Sciatic nerve (tissue), 2 donors: ENCODE measurements around the gene GPR162. TPM values are rescaled to one million over a fixed set of nuclear protein-coding genes. Genes with fewer than 3 reads are reported as not detected.

Experiments
- ATAC-seq: fragments of 200-7000 bp; cut with Tn5 transposase; one replicate; pipeline ENCODE4 v1.9.1; 2020; ENCODE audit warnings: mild to moderate bottlenecking, moderate library complexity
- DNase-seq: peaks from one replicate; pipeline ENCODE4 v3.0.0-alpha.2; 2020; ENCODE audit warnings: low spot score
- intact Hi-C: fragments of 100-400 bp; cut with DNase I; formaldehyde crosslinking; loops from one replicate; pipeline ENCODE4 v1.14.2; 2022
- total RNA-seq: library from RNA; stranded (reverse); fragmentation: NEBNext Ultra II Directional; extraction: Animal tissue kit (Norgen Biotek cat#: 25700); gene quantifications from one replicate; pipeline ENCODE4 v1.2.1, GENCODE V29; 2021
- donor health status: DM: no; HTN: no; CAD: no.
- donor health status: DM: no; HTN: no; CAD: no.

The GPR162 gene
- total RNA-seq, result 4.5 TPM

DNA sequence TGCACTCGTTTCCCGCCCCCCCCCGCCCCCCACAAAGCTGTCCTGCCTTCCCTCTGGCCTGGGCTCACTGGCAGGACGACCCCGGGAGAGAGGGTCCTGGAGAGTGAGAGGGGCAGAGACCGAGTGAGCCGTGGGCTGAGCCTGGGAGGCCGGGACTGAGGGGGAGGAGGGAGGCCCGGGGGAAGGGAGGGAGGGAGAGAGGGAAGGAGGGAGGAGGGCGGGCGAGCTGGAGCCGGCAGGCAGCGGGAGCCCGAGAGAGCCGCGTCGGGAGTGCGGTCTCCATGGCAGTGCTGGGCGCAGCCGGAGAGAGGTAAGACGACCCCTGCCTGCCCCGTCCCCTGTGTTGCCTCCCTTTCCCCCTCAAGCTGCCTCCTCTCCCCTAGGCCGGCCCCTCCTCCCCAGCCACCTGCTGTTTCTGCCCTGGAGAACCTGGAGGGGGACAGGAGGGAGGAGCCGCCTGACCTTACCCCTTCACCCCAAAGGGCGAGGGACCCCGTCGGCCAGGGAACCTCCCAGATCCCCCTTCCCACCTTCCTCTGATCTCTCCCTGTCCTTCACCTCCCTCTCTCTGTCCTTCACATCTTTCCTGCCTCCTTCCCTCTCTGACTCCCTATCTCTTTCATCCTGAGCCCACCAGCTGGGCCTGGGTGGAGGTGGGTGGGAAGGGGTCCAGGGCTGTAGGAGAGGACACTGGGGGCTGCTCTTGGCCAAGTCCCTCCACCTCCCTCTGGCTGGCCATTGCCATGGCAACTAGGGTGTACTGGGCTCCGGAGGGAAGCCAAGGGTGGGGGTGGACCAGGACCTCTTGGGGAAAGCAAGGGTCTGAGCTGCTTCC, at the start of gene GPR162:
Gene GPR162 (plus strand): TSS at position 231 of the 835 bp plus-strand sequence. CDS start 2,078 bp downstream, outside the sequence.
- intact Hi-C loops, result loop anchor here (10.0 kb wide), 1 partner anchor 67 kb away; the partner anchor contains the start of gene MLF2
- DNase-seq, result peak; percentile 80
- peak; percentile 63 for ATAC-seq

- ATAC-seq (peak; percentile 34), DNase-seq (no peak)
- intact Hi-C loops, result no loop called here
Measured at GRCh38 chr12:6772331-6772695, 49.3 kb upstream of the GPR162 start, which contains the start of gene LAG3. LAG3 (plus strand) TSS chr12:6772520; CDS start chr12:6772853, 333 bp downstream.

- DNase-seq, result no peak
- intact Hi-C loops, result no loop called here
- no peak for ATAC-seq
Measured at GRCh38 chr12:6772726-6773589, 48.7 kb upstream of the GPR162 start.

DNA sequence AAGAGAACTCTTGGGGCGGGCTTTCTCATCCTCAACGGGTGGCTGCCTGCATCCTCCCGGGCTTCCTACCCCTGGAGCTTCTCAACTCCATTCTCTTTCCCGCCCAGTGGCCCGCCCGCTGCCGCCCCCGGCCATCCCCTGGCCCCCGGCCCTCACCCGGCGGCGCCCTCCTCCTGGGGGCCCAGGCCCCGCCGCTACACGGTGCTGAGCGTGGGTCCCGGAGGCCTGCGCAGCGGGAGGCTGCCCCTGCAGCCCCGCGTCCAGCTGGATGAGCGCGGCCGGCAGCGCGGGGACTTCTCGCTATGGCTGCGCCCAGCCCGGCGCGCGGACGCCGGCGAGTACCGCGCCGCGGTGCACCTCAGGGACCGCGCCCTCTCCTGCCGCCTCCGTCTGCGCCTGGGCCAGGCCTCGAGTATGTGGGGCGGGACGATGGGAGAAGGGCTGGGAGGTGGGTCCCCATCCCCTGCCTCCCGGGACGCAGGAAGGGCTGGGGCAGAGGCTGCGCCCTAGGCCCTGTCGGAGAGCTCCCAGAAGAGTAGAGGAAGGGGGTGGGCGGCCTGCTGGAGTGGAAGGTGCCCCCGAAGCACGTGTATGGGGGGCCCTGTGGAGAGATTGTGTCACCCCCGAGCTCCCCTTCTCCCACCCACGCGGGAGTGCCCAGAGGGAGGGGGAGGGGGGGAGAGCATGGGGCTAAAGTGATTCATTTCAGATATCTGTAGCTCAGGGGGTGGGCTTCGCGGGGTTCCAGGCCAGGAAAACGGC, 47.9 kb upstream of the GPR162 start:
- no peak for ATAC-seq
- DNase-seq, result no peak
- intact Hi-C loops, result no loop called here

- no peak for ATAC-seq
Measured at GRCh38 chr12:6774499-6775062, 47.0 kb upstream of the GPR162 start.

DNA sequence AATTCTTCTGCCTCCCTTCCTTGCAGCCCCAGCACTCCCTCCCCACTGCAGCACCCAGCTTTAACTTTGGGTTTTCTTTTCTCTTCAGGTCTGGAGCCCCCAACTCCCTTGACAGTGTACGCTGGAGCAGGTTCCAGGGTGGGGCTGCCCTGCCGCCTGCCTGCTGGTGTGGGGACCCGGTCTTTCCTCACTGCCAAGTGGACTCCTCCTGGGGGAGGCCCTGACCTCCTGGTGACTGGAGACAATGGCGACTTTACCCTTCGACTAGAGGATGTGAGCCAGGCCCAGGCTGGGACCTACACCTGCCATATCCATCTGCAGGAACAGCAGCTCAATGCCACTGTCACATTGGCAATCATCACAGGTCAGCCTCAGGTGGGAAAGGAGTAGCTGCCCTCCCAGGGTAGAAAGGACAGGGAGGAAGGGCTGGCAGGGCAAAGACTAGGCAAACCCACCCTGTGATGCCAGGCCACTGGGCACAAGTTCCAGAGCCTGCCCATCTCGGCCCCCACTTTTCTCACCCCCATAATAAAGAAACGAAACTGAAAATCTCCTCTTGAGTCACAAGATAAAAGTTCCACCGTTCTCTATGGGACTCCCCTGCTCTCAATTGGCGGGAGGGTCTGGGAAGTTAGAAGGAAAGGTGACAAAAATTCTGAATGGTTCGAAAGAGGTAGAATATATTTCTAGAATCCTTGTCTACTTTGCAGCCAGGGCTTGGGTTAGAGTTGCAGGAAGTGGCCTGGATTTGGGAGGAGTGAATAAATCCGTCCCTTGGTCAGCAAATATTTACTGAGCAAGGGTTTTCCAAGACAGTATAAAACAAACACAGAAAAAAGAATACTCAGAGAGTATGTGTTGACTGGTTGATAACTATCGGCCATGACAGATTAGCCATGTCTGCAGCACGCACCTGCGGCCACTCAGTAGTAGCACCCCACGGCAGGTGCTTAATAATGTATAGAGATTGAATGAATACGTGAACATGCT, 46.1 kb upstream of the GPR162 start:
- no peak for ATAC-seq
- DNase-seq, result no peak
- intact Hi-C loops, result no loop called here

More at GRCh38 chr12:6774499-6775062, 47.0 kb upstream of the GPR162 start:
- no peak for DNase-seq
- intact Hi-C loops, result no loop called here

- no peak for DNase-seq
- intact Hi-C loops, result no loop called here
- no peak for ATAC-seq
Measured at GRCh38 chr12:6777386-6777785, 44.2 kb upstream of the GPR162 start.

DNA sequence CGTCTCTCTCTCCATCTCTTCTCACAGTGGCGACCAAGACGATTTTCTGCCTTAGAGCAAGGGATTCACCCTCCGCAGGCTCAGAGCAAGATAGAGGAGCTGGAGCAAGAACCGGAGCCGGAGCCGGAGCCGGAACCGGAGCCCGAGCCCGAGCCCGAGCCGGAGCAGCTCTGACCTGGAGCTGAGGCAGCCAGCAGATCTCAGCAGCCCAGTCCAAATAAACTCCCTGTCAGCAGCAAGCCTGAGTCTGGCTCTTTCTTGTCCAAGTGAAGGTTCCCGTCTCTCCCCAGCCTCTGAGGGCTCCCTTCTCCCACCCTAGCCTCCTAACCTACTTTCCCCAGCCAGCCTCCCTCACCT, 43.4 kb upstream of the GPR162 start:
- intact Hi-C loops, result no loop called here

DNA sequence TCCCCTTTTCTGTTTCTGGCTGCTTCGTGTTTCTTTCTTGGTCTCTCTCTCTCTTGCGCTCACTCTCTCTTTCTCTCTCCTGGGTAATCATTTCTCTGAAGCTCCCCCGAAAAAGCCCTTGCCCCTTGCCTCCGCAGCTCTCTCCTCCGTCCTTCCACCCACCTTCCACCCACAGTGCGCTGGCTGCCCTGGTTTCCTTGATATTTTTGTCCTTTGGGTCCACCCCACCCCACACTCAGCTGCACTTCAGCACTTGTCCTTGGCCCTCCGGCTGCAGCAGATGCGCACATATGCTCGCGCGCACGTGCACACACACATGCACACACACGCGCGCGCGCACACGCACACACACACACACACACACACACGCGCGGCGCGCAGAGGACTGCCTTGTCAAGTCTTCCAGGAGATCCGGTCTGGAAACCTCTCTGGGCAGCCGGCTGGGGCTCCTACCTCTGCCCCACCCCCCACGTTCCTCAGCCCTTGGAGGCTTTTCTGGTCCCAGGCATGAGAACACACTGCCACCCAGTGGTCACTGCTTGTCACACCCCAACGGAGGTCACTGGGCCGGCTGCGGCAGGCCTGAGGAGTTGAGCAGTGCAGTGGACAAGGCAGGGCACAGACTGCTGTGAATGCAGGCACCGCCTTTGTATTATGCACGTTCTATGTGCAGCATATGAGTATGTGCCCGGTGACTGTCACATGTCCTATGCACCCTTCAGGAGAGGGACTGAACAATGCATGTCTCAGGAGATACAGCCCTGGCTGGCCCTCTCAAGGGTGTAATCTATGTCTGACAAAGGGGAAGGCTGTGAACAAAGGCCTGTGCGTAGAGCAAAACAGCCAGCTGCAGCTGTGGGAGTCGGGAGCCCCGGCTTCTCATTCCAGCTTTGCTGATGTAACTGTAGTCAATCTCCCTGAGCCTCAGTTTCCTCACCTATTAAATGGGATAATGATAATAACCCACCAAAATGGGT, 42.8 kb upstream of the GPR162 start:
- DNase-seq (peak; percentile 97), ATAC-seq (peak; percentile 97)
- intact Hi-C loops, result no loop called here

More for the DNA sequence above, 43.4 kb upstream of the GPR162 start:
- no peak for DNase-seq
- ATAC-seq, result peak; percentile 77

GRCh38 chr12:6779708-6780432, 41.8 kb upstream of the GPR162 start:
- ATAC-seq, result no peak
- no peak for DNase-seq
- intact Hi-C loops, result no loop called here

DNA sequence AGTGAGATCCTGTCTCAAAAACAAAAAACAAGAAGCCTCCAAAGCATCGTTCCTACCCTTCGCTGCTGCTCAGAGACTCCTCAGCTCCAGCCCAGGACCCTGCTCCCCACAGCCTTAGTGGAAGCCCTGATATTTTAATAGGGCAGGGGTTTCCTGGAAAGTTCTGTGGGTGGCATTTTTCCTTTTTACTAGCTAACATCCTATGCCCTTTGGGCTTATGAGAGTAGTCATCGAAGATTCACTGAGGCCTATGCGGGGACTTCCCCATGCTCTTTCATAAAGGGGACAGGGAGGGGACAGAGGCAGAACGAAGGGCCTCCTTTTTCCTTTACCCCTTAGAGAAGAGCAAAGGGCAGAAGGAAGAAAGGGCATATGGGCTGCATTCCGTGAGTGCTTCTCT, 41.0 kb upstream of the GPR162 start:
- ATAC-seq, result no peak
- no peak for DNase-seq
- intact Hi-C loops, result no loop called here

DNA sequence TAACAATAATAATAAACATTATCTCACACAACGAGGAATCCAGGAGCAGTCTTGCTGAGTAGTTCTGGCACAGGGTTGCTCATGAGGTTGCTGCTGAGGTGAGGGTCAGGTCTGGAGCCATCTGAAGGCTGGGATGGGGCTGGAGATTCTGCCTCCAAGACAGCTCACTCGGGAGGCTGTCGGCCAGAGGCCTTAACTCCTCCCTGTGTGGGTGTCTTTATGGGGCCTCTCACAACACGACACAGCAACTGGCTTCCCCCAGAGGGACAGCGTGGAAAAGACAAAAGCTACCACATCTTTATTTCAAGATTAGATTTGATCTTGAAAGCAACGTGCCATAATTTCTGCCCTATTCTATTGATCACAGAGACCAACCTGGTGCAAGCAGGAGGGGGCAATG, 39.5 kb upstream of the GPR162 start:
- DNase-seq, result no peak
- intact Hi-C loops, result no loop called here
- ATAC-seq, result no peak

DNA sequence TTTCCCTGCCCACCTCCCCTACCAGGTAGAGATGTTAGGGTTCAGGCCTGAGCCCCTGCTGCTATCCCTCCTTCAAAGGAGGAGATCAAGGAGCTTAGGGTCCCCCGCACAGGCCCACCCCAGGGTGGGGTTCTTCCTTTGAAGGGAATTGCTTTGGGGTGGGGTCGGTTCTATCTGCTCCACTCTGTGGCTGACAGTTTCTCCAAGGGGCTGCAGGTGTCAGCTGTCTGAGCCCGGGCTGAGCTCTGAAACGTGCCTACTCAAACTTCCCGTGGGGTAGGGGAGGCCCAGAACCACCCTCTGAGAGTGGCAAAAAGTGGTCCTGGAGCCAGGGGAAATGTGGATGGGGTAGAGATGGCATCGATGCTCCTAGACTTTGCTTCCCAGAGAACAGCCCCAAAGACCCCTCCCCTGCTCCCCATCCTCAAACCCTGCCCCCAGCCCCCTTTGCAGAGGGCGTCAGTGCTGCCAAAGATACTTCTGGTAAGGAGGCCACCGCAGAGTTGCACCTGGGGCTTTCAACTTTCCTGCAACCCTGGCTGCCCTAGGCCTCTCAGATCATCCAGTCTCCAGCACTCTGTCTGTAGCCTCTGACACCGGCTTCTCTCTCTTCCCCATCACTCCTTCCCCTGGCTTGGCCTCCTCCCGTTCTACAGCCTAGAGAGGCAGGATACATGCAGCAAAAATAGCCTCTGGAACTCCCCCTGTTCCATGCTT, 38.6 kb upstream of the GPR162 start:
- intact Hi-C loops, result no loop called here
- ATAC-seq, result no peak
- no peak for DNase-seq

- intact Hi-C loops, result no loop called here
- ATAC-seq (no peak), DNase-seq (no peak)
Measured at GRCh38 chr12:6783828-6784227, 37.8 kb upstream of the GPR162 start.

GRCh38 chr12:6784296-6784695, 37.3 kb upstream of the GPR162 start:
- no peak for ATAC-seq
- intact Hi-C loops, result no loop called here
- no peak for DNase-seq
